K562 (cell line): Measurements from ENCODE around the gene WIPF1. TPM values are rescaled to one million over a fixed set of nuclear protein-coding genes. Genes with fewer than 3 reads are reported as not detected.
A peak's percentile ranks its signal among the peaks of the same experiment; 100 is the strongest.

Experiments
- ATAC-seq: fragments of 200-7000 bp; cut with Tn5 transposase; 3 replicates; pipeline ENCODE4 v1.9.1; 2020; ENCODE audit warnings: moderate library complexity
- BruUV-seq: library from RNA; stranded (reverse); fragments of 400-500 nt; replicated peaks from 2 replicates; lab custom pipeline; 2021; lab: Mats Ljungman, UMichigan
- CTCF ChIA-PET: fragments of 300-600 bp; formaldehyde crosslinking; extraction: SDS; loops from one replicate; lab custom pipeline; 2021; ENCODE audit warnings: low intra/inter-chr PET ratio; lab: Yijun Ruan, JAX
- POLR2A ChIA-PET: fragments of 300-600, 350-650 bp; sonication (Branson Sonifier 250); formaldehyde crosslinking; extraction: SDS; loops from one replicate; lab custom pipeline; 2021; ENCODE audit warnings: antibody characterized with exemption, inconsistent platforms; lab: Yijun Ruan, JAX
- DNase-seq, 4 experiments: peaks; one replicate each; pipeline versions ENCODE4 v3.0.0 to v3.0.0-alpha.2; 2011 to 2018; ENCODE audit warnings: low spot score in 3 of 4, mixed read lengths in 3 of 4; ENCODE audit errors: extremely low read depth in 1 of 4
- FAIRE-seq: peaks from 2 replicates; lab custom pipeline; 2011; peaks lifted over from hg19 to GRCh38; lab: Jason Lieb, UNC
- H2AFZ ChIP-seq: 2 replicates; pipeline ENCODE4 v1.6.0; 2011; ENCODE audit warnings: low read depth, low read length, control low read depth, inconsistent platforms
- H3K27ac ChIP-seq: fragments of 200-600 bp; 3 replicates; pipeline ENCODE4 v1.8.0; 2011; ENCODE audit warnings: low read depth, mild to moderate bottlenecking, control low read depth, inconsistent platforms, low read length, moderate library complexity, mixed read lengths; ENCODE audit errors: extremely low read depth
- H3K27me3 ChIP-seq, 2 experiments: fragments of 300-600 bp in 1 of 2; 2 replicates in 1 of 2; 3 replicates in 1 of 2; pipeline versions ENCODE4 v1.6.0 to v1.8.0; 2011; ENCODE audit warnings: inconsistent platforms in 2 of 2, low read length in 2 of 2, mild to moderate bottlenecking in 1 of 2, mixed read lengths in 1 of 2, moderate library complexity in 1 of 2; ENCODE audit not compliant: control insufficient read depth in 2 of 2, insufficient read depth in 2 of 2
- H3K36me3 ChIP-seq: fragments of 300-600 bp; 3 replicates; pipeline ENCODE4 v1.8.0; 2011; ENCODE audit warnings: mild to moderate bottlenecking, low read length, inconsistent platforms; ENCODE audit not compliant: control insufficient read depth, insufficient read depth
- H3K4me1 ChIP-seq, 2 experiments: fragments of 200-600 bp in 1 of 2; replicated peaks in 1 of 2; 2 replicates in 1 of 2; 3 replicates in 1 of 2; pipeline versions ENCODE4 v1.5.1 to v1.8.0; 2011; ENCODE audit warnings: inconsistent platforms in 2 of 2, low read length in 2 of 2, mild to moderate bottlenecking in 1 of 2, mixed read lengths in 1 of 2, moderate library complexity in 1 of 2; ENCODE audit not compliant: control insufficient read depth in 2 of 2, insufficient read depth in 2 of 2
- H3K4me2 ChIP-seq: 2 replicates; pipeline ENCODE4 v1.6.1; 2011; ENCODE audit warnings: low read length, control low read depth, inconsistent platforms, mixed read lengths; ENCODE audit not compliant: insufficient read depth
- H3K4me3 ChIP-seq: fragments of 200-600 bp; sonication (generic), shearing (Covaris generic); 2 replicates; pipeline ENCODE4 v1.5.1; 2016; ENCODE audit warnings: control low read depth, inconsistent platforms
- H3K79me2 ChIP-seq: fragments of 200-600 bp; 3 replicates; pipeline ENCODE4 v1.8.0; 2011; ENCODE audit warnings: low read length, inconsistent platforms; ENCODE audit not compliant: control insufficient read depth, insufficient read depth
- H3K9ac ChIP-seq, 2 experiments: 2 replicates each; pipeline versions ENCODE4 v1.6.0 to v1.6.1; 2011; ENCODE audit warnings: low read depth in 2 of 2, low read length in 2 of 2, control low read depth in 1 of 2, inconsistent platforms in 1 of 2, mild to moderate bottlenecking in 1 of 2, mixed read lengths in 1 of 2; ENCODE audit not compliant: insufficient read depth in 1 of 2
- H3K9me1 ChIP-seq: one replicate; pipeline ENCODE4 v1.6.0; 2011; ENCODE audit warnings: inconsistent platforms, mild to moderate bottlenecking, low read length, moderate library complexity; ENCODE audit not compliant: control insufficient read depth, insufficient read depth
- H3K9me3 ChIP-seq: replicated peaks from 2 replicates; pipeline ENCODE4 v1.5.1; 2011; ENCODE audit warnings: low read depth, low read length, inconsistent platforms; ENCODE audit not compliant: control insufficient read depth, insufficient read depth
- H4K20me1 ChIP-seq: replicated peaks from 2 replicates; pipeline ENCODE4 v1.6.1; 2011; ENCODE audit warnings: low read length, inconsistent platforms, mixed read lengths; ENCODE audit not compliant: control insufficient read depth, insufficient read depth
- MAFG ChIP-seq: fragments of 450-650 bp; conservative IDR thresholded peaks from 2 replicates; pipeline ENCODE4 v1.6.1; 2016; ENCODE audit warnings: missing genetic modification characterization, missing compliant biosample characterization
- PRPF4 ChIP-seq: fragments of 200-400 bp; formaldehyde crosslinking; IDR thresholded peaks from one replicate; pipeline ENCODE4 v1.6.1; 2017; ENCODE audit warnings: low read length, low read depth, mild to moderate bottlenecking; ENCODE audit not compliant: insufficient read depth, poor library complexity, severe bottlenecking
- XRCC5 ChIP-seq: fragments of 200-400 bp; formaldehyde crosslinking; IDR thresholded peaks from 2 replicates; pipeline ENCODE4 v1.6.1; 2017; ENCODE audit warnings: low read depth, mild to moderate bottlenecking, low read length
- ZBTB34 ChIP-seq: fragments of 250-450 bp; sonication (Bioruptor Pico); IDR thresholded peaks from 2 replicates; pipeline ENCODE4 v1.8.0; 2021; ENCODE audit warnings: mild to moderate bottlenecking, moderate library complexity
- ZNF639 ChIP-seq, 2 experiments: fragments of 200-800 bp in 1 of 2; sonication (Bioruptor generic) in 1 of 2; sonication (generic) in 1 of 2; formaldehyde crosslinking in 1 of 2; IDR thresholded peaks in 1 of 2; conservative IDR thresholded peaks in 1 of 2; 2 replicates each; pipeline versions ENCODE4 v1.5.0 to v1.6.1; 2016 to 2020; ENCODE audit warnings: missing compliant biosample characterization in 1 of 2, missing genetic modification characterization in 1 of 2, missing genetic modification reagents in 1 of 2
- ZNF75A ChIP-seq: fragments of 450-650 bp; formaldehyde crosslinking; IDR thresholded peaks from 2 replicates; pipeline ENCODE4 v1.4.0; 2020; ENCODE audit warnings: mild to moderate bottlenecking
- WGBS: fragments of 100-300 bp; shearing (Covaris generic); methylation state at CpG from one replicate; pipeline ENCODE4 v1.1.6; 2016; ENCODE audit warnings: low coverage, mixed read lengths; ENCODE audit not compliant: insufficient coverage; ENCODE audit errors: missing lambda C conversion rate; 5-methylcytosine and 5-hydroxymethylcytosine counted together
- in situ Hi-C: fragments of 300-500 bp; cut with MboI; formaldehyde crosslinking; loops from 4 replicates; pipeline ENCODE4 v1.15.0; 2018; ENCODE audit warnings: inconsistent platforms, mixed read lengths
- intact Hi-C: fragments of 100-400 bp; cut with micrococcal nuclease; formaldehyde crosslinking; loops from 2 replicates; pipeline ENCODE4 v1.14.2; 2022
- polyA plus RNA-seq, 8 experiments: library from polyadenylated mRNA; depleted of rRNA in 4 of 8; stranded (reverse) in 5 of 8; unstranded in 3 of 8; fragments of >200 nt; fragmentation: Nextera tagmentation in 2 of 8; fragmentation: Illumina TruSeq in 1 of 8; extraction: Ambion mirVana in 2 of 8; extraction: Trizol in 1 of 8; gene quantifications; 2 replicates each; pipeline versions ENCODE4 v1.2.1 to v1.2.3, GENCODE V29; 2011 to 2014; ENCODE audit warnings: inconsistent platforms in 1 of 8, missing spikeins in 1 of 8
- total RNA-seq, 7 experiments: library from RNA; depleted of rRNA in 6 of 7; stranded (reverse); fragments of >200 nt in 6 of 7; fragmentation: Illumina TruSeq in 2 of 7; extraction: Trizol in 2 of 7; gene quantifications; 2 replicates each; pipeline versions ENCODE4 v1.2.1 to v1.2.3, GENCODE V29; 2011 to 2021; ENCODE audit warnings: low replicate concordance in 1 of 7

WIPF1 gene
- total and polyA plus RNA-seq, 9 of the 15 experiments (the other 6 are each of a cell fraction or from before 2014, with no cell fraction given): 0.54 to 4.9 (median 2.4) TPM

GRCh38 chr2:174568425-174568824 lies 29.2 kb downstream of the WIPF1 start (continued):
- TF ChIP-seq MAFG (tag) (no peak), PRPF4 (no peak), XRCC5 (no peak), ZNF75A (CRISPR knock-in tag) (no peak)
- TF ChIP-seq, all 486 proteins: peak for 0

- intact Hi-C loops (no loop called here), in situ Hi-C loops (no loop called here)
- Histone ChIP-seq H3K36me3 (no peaks in the 10 kb centered on the region), H3K79me2 (no peaks in the 10 kb centered on the region), H3K4me1 (peaks cover 0 to 6% of the 10 kb centered on the region in 2 experiments; a peak in 1 of 5 replicates), H3K9me1 (no peaks in the 10 kb centered on the region), H3K4me3 (no peak overlapping the region), H4K20me1 (no peaks in the 10 kb centered on the region), H3K4me2 (no peak overlapping the region), H3K27ac (no peak overlapping the region), H3K9me3 (no peaks in the 10 kb centered on the region), H2AFZ (no peak overlapping the region), H3K9ac (no peak overlapping the region)
- BruUV-seq: no TSS peak
- FAIRE-seq: no peak
- DNase-seq: no peak
- CTCF ChIA-PET: no interaction called here
- 47% methylated on average over 9 of the region's 9 CpGs for WGBS
- POLR2A ChIA-PET: interaction anchor here (0.6 kb wide), 1 partner anchor 11 kb away, joined by 3 read pairs; no protein-coding TSS in a partner anchor
- no peak for ATAC-seq
- TF ChIP-seq ZBTB34 (CRISPR knock-in tag): no peak
- 0 out of 4 replicates have a peak, but pooled peaks of 1 of the 2 experiments have one; percentile 24 for TF ChIP-seq ZNF639 (CRISPR knock-in tag; conservative IDR thresholded peaks at IDR 0.05 in 1 of 2, IDR thresholded peaks at IDR 0.05 in 1 of 2)
- TF ChIP-seq, all 486 proteins: peak for 1
- peaks cover 0 to 5% of the 10 kb centered on the region in 2 experiments; a peak in 1 of 5 replicates for H3K27me3 ChIP-seq
These were observed 30.7 kb downstream of the WIPF1 start for GRCh38 chr2:174566871-174567270.
